ENCODE measurements around the gene SLC5A8.

The SLC5A8 gene

DNA sequence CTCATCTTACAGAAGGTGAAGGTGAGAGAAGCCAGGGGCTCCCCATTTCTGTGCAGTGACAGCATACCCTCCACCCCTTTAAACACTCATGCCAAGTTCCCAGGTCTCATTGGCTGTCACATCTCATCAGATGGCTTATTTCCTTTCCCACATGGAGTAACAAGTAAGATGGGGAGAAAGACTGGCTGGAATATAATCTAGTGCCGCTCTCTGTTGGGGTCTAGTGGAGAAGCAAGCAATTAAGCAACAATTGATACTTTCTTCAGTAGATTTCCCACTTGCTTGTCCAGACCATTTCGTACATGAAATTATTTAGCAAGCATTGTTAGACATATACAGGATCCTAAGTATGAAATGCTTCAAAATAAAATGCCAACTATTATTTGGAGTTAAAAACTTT lies 92.2 kb downstream of the SLC5A8 start:
- no peak for TF ChIP-seq POLR2A (IDR thresholded peaks at IDR 0.05; ENCODE audit: low read depth, low read length)
- DNase-seq (ENCODE audit: insufficient read length, low spot score) (no peak), FAIRE-seq (no peak)

DNA sequence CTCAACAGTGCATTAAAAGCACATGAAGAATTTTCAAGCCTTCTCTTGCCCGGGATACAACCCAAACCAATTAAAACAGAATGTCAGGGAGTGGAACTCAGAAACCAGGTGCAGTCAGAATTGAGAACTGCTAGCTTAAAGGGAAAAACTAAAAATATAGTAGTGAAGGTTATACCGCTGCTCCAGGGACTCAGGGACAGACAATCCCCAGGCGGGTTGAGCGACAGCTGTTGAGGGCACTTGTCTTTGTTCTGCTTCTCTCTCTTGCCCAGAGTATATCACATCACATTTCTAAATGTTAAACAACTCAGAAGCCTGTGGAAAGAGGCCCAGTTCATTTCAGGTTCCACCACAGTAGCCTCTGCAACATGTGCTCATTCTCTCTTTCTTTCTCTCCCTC lies 93.1 kb downstream of the SLC5A8 start:
- TF ChIP-seq POLR2A (IDR thresholded peaks at IDR 0.05; ENCODE audit: low read depth, low read length), result no peak
- DNase-seq (ENCODE audit: insufficient read length, low spot score), result no peak
- no peak for FAIRE-seq

DNA sequence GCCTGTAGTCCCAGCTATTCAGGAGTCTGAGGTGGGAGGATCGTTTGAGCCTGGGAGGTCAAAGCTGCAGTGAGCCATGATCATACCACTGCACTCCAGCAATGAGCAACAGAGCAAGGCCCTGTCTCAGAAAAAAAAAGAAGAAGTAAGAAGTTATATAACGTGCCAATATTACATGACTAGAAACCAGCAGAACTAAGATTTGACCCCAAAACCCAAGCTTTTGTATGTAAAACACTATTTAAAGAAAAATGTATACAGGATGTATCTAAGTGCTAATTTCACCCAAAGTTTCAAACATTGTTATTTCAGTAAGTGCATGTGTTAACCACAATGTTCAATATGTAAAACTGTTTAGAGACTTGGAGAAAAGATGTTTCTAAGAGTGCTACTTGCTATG lies 94.7 kb downstream of the SLC5A8 start:
- TF ChIP-seq POLR2A (IDR thresholded peaks at IDR 0.05; ENCODE audit: low read depth, low read length), result no peak
- no peak for DNase-seq (ENCODE audit: insufficient read length, low spot score)
- FAIRE-seq, result no peak

DNA sequence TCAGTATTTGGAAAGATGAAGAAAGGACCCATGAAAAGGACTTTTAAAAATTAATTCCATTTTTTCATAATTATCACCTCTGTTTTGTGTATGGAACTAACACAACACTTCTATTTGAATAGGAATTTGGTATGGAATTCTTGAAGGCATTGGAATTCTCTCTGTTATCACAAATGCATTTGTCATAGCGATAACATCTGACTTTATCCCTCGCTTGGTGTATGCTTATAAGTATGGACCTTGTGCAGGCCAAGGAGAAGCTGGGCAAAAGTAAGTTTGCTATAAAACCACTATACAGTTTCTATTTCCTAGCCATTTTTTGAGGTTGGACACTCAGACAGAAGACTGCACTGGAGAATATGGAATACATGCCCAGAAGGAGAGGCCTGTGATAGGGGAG lies 98.6 kb downstream of the SLC5A8 start:
- TF ChIP-seq POLR2A (IDR thresholded peaks at IDR 0.05; ENCODE audit: low read depth, low read length), result no peak
- DNase-seq (ENCODE audit: insufficient read length, low spot score) (no peak), FAIRE-seq (no peak)

DNA sequence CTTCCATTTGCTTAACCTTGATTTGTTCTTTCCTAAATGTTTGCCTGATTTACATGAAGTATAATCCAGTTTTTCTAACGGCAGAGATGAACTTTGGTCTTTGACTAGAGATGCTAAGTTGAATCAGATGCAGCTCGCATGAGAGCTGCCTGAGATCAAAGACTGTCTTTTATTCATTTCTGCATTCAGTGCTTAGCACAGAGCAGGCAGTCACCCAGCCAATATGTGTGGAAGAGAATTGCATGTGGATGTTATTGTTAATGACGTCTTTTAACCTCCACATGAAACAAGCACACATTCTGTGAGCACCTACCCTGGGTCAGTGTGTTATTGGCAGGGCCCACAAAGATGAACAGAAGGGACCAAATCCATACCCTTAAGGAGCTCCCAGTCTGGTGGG lies 99.2 kb downstream of the SLC5A8 start:
- no peak for TF ChIP-seq POLR2A (IDR thresholded peaks at IDR 0.05; ENCODE audit: low read depth, low read length)
- FAIRE-seq, result no peak
- DNase-seq (ENCODE audit: insufficient read length, low spot score), result no peak

DNA sequence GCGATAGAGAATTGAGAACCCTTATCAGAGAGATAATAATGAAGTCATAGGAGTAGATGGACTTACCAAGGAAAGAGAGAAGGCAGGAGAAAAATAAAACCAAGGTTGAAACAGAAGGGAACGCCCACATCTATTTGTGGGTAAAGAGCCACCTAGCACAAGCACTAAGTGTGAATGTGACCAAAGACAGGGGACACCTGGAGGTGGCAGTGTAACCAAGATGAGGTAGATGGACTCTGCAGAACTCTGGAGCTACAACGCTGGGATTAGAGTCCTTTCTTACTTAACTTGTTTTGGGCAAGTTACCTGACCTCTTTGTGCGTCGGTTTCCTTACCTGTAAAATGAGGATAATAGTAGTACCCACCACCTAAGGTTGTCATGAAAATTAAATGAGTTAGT lies 101.9 kb downstream of the SLC5A8 start:
- TF ChIP-seq POLR2A (IDR thresholded peaks at IDR 0.05; ENCODE audit: low read depth, low read length), result no peak
- DNase-seq (ENCODE audit: insufficient read length, low spot score) (no peak), FAIRE-seq (no peak)

DNA sequence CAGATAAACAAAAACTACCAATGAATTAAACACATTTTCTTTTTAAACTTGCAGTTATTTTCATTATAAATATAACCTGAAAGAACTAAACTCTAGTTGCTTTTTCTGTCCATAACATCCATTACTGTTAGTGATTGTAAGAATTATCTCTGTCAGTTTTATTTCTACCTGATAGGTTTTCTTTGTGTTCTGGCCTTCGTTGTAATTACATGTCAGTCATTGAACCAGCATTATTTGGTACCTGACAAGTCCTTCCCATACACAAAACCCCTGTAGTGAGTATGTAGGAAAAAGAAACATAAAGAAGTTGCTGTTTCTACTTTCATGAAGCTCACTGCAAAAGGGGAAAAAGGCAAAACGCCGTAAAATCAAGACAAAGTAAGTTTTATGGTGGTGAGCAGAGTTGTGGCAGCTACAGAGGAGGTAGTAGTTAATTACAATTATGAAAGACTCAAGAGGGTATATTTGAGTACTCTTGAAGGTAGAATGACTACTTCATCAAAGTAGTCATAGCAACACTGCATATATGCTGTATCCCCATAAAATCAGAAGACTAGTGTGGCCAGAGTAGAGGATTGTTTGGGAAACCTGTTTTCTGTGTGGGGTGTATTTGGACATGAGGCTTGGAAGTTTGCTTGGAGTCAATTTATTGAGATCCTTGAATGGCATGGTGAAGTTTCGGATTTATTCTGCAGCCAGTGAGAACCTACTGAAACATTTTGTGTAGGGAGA lies 102.8 kb downstream of the SLC5A8 start:
- no peak for TF ChIP-seq POLR2A (IDR thresholded peaks at IDR 0.05; ENCODE audit: low read depth, low read length)
- DNase-seq (ENCODE audit: insufficient read length, low spot score) (no peak), FAIRE-seq (no peak)

Measured in H54 (cell line).